LNCaP clone FGC (cell line): ENCODE results near the gene FADS2.

Experiments used
- DNase-seq: peaks from one replicate; pipeline ENCODE4 v3.0.0-alpha.2; 2011; ENCODE audit warnings: low read depth
- H3K4me3 ChIP-seq: 2 replicates; pipeline ENCODE4 v1.5.1; 2011; ENCODE audit warnings: mild to moderate bottlenecking, low read depth, low read length, control low read depth
- CTCF ChIP-seq: IDR thresholded peaks from 2 replicates; pipeline ENCODE4 v1.5.1; 2012; ENCODE audit warnings: mild to moderate bottlenecking; ENCODE audit not compliant: control insufficient read depth, insufficient read depth; ENCODE audit errors: extremely low read depth

The FADS2 gene

GRCh38 chr11:61905067-61905696 is 77.1 kb downstream of the FADS2 start:
- TF ChIP-seq CTCF = no peak
- H3K4me3 ChIP-seq = no peak overlapping the region
- no peak for DNase-seq

DNA sequence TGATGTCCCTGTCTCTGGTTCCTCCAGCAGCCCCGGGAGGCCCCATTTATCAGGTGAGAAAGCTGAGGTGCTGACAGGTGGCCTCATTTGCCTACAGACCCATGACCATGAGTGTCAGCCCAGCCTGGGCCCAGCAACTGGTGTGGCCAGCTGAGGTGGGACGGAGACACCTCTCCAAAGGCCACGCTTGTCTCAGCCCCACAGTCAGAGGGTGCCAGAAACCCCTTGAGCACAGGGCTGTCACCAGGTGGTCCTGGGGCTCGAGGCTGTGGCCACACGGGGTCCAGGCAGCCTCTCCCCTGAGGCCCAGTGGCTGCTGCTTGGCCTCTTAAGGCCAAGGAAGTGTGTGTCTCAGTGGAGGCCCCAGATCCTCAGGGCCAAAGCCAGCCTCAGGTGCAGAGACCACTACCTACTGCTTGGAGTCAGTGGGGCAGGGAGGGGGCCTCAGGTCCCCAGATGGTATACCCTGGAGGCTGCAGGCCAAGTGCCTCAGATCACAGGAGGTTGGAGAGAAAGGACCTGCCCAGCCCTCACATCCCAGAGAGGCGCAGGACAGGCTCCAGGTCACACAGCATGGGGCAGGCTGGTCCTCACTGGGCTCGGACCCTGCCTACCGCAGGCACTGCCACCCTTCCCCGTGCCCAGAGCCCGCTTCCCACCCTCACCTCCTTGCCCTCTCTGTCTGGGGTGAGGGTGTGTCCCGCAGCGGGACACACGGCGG is 77.9 kb downstream of the FADS2 start:
- DNase-seq = no peak
- H3K4me3 ChIP-seq = no peak overlapping the region
- TF ChIP-seq CTCF = no peak

GRCh38 chr11:61906522-61906909 is 78.4 kb downstream of the FADS2 start:
- H3K4me3 ChIP-seq = no peak overlapping the region
- no peak for DNase-seq
- TF ChIP-seq CTCF = no peak

GRCh38 chr11:61907282-61907681 is 79.2 kb downstream of the FADS2 start:
- no peak for DNase-seq
- TF ChIP-seq CTCF = no peak
- H3K4me3 ChIP-seq = no peak overlapping the region

DNA sequence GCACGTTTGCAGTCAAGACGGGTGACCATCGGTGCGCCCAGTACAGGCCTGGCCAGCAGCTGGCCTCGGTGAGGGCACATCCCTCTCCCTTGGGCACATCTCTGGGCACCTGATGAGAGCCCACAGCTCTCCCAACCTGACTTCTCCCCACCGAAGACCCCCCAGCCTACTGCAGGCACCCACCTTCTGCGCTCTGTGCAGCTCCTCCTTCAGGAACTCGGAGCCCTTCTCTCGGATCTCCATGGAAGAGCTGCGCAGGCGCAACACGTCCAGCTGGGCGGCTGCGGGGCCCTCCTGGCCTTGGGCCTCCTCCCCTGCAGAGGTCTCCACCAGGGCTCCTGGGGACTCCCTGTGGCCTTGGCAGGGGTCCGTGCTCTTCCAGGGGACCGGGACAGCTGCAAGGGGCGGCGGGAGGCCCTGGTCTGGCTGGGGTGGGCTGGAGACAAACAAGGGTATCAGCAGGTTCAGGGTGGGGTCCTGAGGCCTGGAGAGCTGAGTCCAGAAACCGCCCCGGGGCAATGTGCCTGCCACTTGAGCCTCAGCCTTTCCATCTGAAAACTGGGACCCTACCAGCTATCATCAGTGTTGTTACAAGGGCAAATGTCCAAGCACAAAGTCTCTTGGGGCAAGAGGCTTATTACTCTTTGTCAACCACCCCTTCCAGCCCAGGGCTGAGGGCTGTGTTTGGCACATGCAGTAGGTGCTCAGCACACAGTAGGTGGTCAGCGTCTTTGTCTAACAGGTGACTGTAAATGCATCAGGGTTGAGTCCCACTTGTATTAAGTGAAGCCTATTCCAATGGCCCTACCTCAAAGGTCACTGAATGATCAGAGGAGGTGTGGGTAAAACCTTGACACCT is 80.0 kb downstream of the FADS2 start:
- DNase-seq = no peak
- H3K4me3 ChIP-seq = no peak overlapping the region
- TF ChIP-seq CTCF = no peak

- no peak for DNase-seq
- no peak for TF ChIP-seq CTCF
- no peak overlapping the region for H3K4me3 ChIP-seq
Observed at GRCh38 chr11:61908730-61909316, 80.7 kb downstream of the FADS2 start.
